Colonic mucosa (tissue), 4 donors: ENCODE results near the gene ANGPTL8. TPM values are rescaled to one million over a fixed set of nuclear protein-coding genes. Genes with fewer than 3 reads are reported as not detected.

Source experiments
- DNase-seq: peaks from one replicate; pipeline ENCODE4 v3.0.0-alpha.2; 2020
- H3K27ac ChIP-seq: fragments of 200-600 bp; one replicate; pipeline ENCODE4 v1.8.0; 2021
- H3K27me3 ChIP-seq: fragments of 200-600 bp; one replicate; pipeline ENCODE4 v1.8.0; 2021
- H3K36me3 ChIP-seq: fragments of 200-600 bp; one replicate; pipeline ENCODE4 v1.8.0; 2021
- H3K4me1 ChIP-seq: fragments of 200-600 bp; one replicate; pipeline ENCODE4 v1.8.0; 2021; ENCODE audit warnings: mild to moderate bottlenecking
- H3K4me3 ChIP-seq: fragments of 200-600 bp; one replicate; pipeline ENCODE4 v1.8.0; 2021
- H3K9ac ChIP-seq, 2 donors: one replicate each; pipeline ENCODE4 v1.7.0; 2013; ENCODE audit warnings: control low read depth in 2 of 2, low read depth in 2 of 2, low read length in 2 of 2
- H3K9me3 ChIP-seq: fragments of 200-600 bp; one replicate; pipeline ENCODE4 v1.8.0; 2021
- intact Hi-C: fragments of 100-400 bp; cut with DNase I; formaldehyde crosslinking; loops from one replicate; pipeline ENCODE4 v1.14.1; 2022
- total RNA-seq, 2 donors: library from RNA; stranded (reverse); fragmentation: NEBNext Ultra II Directional in 1 of 2; extraction: Animal tissue kit (Norgen Biotek cat#: 25700) in 1 of 2; gene quantifications; one replicate each; pipeline ENCODE4 v1.2.1, GENCODE V29; 2021
- TF ChIP-seq, protein P1 (sequence below): fragments of 200-600 bp; IDR thresholded peaks from one replicate; pipeline ENCODE4 v1.8.0; 2022; ENCODE audit warnings: antibody characterized with exemption, mild to moderate bottlenecking
- donor health status: healthy.
- donor health status: DM: no; HTN: no; CAD: no.
- donor health status: DM: no; HTN: no; CAD: no.

The ANGPTL8 gene
- total RNA-seq, 2 donors from 2014 or later, result not detected

GRCh38 chr19:11234486-11235075 lies 4.8 kb upstream of the ANGPTL8 start:
- Histone ChIP-seq H3K9ac (no peak overlapping the region), H3K4me1 (no peaks in the 10 kb centered on the region), H3K4me3 (no peak overlapping the region), H3K9me3 (no peaks in the 10 kb centered on the region), H3K27me3 (no peaks in the 10 kb centered on the region), H3K36me3 (peaks cover 5% of the 10 kb centered on the region), H3K27ac (no peak overlapping the region)
- TF ChIP-seq, protein P1, sequence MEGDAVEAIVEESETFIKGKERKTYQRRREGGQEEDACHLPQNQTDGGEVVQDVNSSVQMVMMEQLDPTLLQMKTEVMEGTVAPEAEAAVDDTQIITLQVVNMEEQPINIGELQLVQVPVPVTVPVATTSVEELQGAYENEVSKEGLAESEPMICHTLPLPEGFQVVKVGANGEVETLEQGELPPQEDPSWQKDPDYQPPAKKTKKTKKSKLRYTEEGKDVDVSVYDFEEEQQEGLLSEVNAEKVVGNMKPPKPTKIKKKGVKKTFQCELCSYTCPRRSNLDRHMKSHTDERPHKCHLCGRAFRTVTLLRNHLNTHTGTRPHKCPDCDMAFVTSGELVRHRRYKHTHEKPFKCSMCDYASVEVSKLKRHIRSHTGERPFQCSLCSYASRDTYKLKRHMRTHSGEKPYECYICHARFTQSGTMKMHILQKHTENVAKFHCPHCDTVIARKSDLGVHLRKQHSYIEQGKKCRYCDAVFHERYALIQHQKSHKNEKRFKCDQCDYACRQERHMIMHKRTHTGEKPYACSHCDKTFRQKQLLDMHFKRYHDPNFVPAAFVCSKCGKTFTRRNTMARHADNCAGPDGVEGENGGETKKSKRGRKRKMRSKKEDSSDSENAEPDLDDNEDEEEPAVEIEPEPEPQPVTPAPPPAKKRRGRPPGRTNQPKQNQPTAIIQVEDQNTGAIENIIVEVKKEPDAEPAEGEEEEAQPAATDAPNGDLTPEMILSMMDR, result no peak
- intact Hi-C loops, result no loop called here
- DNase-seq, result no peak

- Histone ChIP-seq H3K27ac (no peak overlapping the region), H3K36me3 (peaks cover 5% of the 10 kb centered on the region), H3K9me3 (no peaks in the 10 kb centered on the region), H3K9ac (no peak overlapping the region), H3K4me1 (no peaks in the 10 kb centered on the region), H3K4me3 (no peak overlapping the region), H3K27me3 (no peaks in the 10 kb centered on the region)
- intact Hi-C loops, result no loop called here
- no peak for DNase-seq
- TF ChIP-seq, protein P1, result no peak
Observed at GRCh38 chr19:11236324-11237301, 2.8 kb upstream of the ANGPTL8 start.

DNA sequence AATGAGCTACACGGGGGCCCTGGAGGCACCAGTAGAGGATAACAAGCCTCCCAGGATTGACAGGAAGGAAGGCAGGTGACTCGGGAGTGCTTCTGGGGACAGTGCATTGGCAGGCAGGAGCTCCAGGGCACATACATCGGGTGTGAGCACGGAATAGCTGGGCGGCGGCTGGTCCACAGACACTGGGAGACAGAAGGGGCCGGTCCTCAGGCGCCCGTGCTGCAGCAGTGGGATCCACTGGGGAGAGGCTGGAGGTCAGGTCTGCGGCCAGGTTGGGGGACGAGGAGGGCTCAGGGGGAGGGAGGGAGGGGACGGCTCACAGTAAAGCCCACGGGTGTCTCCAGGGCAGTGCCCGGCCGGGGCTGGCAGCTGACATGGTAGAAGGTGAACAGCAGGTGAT lies 2.1 kb upstream of the ANGPTL8 start:
- no peak for DNase-seq
- no peaks in the 10 kb centered on the region for H3K9me3 ChIP-seq
- H3K27me3 ChIP-seq, result no peaks in the 10 kb centered on the region
- no peak overlapping the region for H3K4me3 ChIP-seq
- no peak overlapping the region for H3K9ac ChIP-seq
- intact Hi-C loops, result no loop called here
- H3K27ac ChIP-seq, result no peak overlapping the region
- no peaks in the 10 kb centered on the region for H3K4me1 ChIP-seq
- H3K36me3 ChIP-seq, result peaks cover 5% of the 10 kb centered on the region
- TF ChIP-seq, protein P1, result no peak

GRCh38 chr19:11238041-11238440 lies 1.4 kb upstream of the ANGPTL8 start:
- no peak for DNase-seq
- Histone ChIP-seq H3K27ac (no peak overlapping the region), H3K9ac (no peak overlapping the region), H3K9me3 (no peaks in the 10 kb centered on the region), H3K36me3 (peaks cover 5% of the 10 kb centered on the region), H3K4me1 (no peaks in the 10 kb centered on the region), H3K27me3 (no peaks in the 10 kb centered on the region), H3K4me3 (no peak overlapping the region)
- intact Hi-C loops, result no loop called here
- TF ChIP-seq, protein P1, result no peak

GRCh38 chr19:11238781-11239376 lies 540 bp upstream of the ANGPTL8 start:
- TF ChIP-seq, protein P1, result no peak
- Histone ChIP-seq H3K36me3 (peaks cover 5% of the 10 kb centered on the region), H3K9me3 (no peaks in the 10 kb centered on the region)

More at GRCh38 chr19:11238781-11239376, 540 bp upstream of the ANGPTL8 start:
- Histone ChIP-seq H3K27me3 (no peaks in the 10 kb centered on the region), H3K27ac (no peak overlapping the region), H3K4me3 (no peak overlapping the region), H3K4me1 (no peaks in the 10 kb centered on the region), H3K9ac (no peak overlapping the region)
- intact Hi-C loops, result no loop called here
- no peak for DNase-seq
